Kidney (tissue), 14 donors: ENCODE results near the gene MYO7A. TPM values are rescaled to one million over a fixed set of nuclear protein-coding genes. Genes with fewer than 3 reads are reported as not detected.

ENCODE experiments used
- DNase-seq, 5 donors: peaks; one replicate each; pipeline ENCODE4 v3.0.0-alpha.2; 2013 to 2020
- FAIRE-seq: peaks from 2 replicates; lab custom pipeline; 2012; peaks lifted over from hg19 to GRCh38; lab: Jason Lieb, UNC
- H3K27ac ChIP-seq, 2 donors: one replicate each; pipeline ENCODE4 v1.7.0; 2013; ENCODE audit warnings: low read depth in 2 of 2, low read length in 2 of 2, inconsistent platforms in 1 of 2
- H3K27me3 ChIP-seq: one replicate; pipeline ENCODE4 v1.7.1; 2013; ENCODE audit warnings: low read length, inconsistent platforms; ENCODE audit not compliant: control insufficient read depth, insufficient read depth
- H3K36me3 ChIP-seq, 3 donors: one replicate each; pipeline versions ENCODE4 v1.7.0 to v1.7.1; 2013; ENCODE audit warnings: low read length in 3 of 3, control low read depth in 1 of 3, inconsistent platforms in 1 of 3; ENCODE audit not compliant: insufficient read depth in 3 of 3, control insufficient read depth in 2 of 3
- H3K4me1 ChIP-seq, 3 donors: one replicate each; pipeline versions ENCODE4 v1.7.0 to v1.7.1; 2013; ENCODE audit warnings: low read length in 3 of 3, inconsistent platforms in 1 of 3, low read depth in 1 of 3; ENCODE audit not compliant: control insufficient read depth in 2 of 3, insufficient read depth in 2 of 3
- H3K4me3 ChIP-seq, 3 donors: one replicate each; pipeline versions ENCODE4 v1.7.0 to v1.8.1; 2013; ENCODE audit warnings: low read length in 3 of 3, control low read depth in 1 of 3, inconsistent platforms in 1 of 3
- H3K9ac ChIP-seq, 3 donors: one replicate each; pipeline versions ENCODE4 v1.7.0 to v1.7.1; 2013; ENCODE audit warnings: low read length in 3 of 3, control low read depth in 1 of 3, inconsistent platforms in 1 of 3
- H3K9me3 ChIP-seq, 3 donors: one replicate each; pipeline versions ENCODE4 v1.7.0 to v1.7.1; 2013; ENCODE audit warnings: low read length in 3 of 3, control low read depth in 1 of 3, inconsistent platforms in 1 of 3; ENCODE audit not compliant: control insufficient read depth in 2 of 3, insufficient read depth in 1 of 3
- intact Hi-C: fragments of 100-400 bp; cut with DNase I; formaldehyde crosslinking; loops from one replicate; pipeline ENCODE4 v1.11.1; 2022
- polyA plus RNA-seq: library from polyadenylated mRNA; stranded (reverse); fragments of 350-450 nt; fragmentation: Illumina TruSeq; extraction: RNeasy Lipid Tissue Mini Kit (QIAGEN cat#74804); gene quantifications from one replicate; pipeline ENCODE4 v1.2.3, GENCODE V29; 2014; ENCODE audit warnings: low read depth, low replicate concordance; ENCODE audit not compliant: insufficient read depth
- total RNA-seq: library from RNA; stranded (reverse); fragmentation: NEBNext Ultra II Directional; extraction: Animal tissue kit (Norgen Biotek cat#: 25700); gene quantifications from one replicate; pipeline ENCODE4 v1.2.1, GENCODE V29; 2021
- TF ChIP-seq, protein P1 (sequence below): IDR thresholded peaks from 3 replicates; pipeline ENCODE4 v1.5.1; 2012; ENCODE audit warnings: mild to moderate bottlenecking, moderate library complexity, borderline replicate concordance; ENCODE audit not compliant: insufficient read depth; ENCODE audit errors: extremely low read depth
- donor health status: control.
- donor health status: control.
- donor health status: control.
- donor health status: control.
- donor health status: control.
- donor health status: DM: yes; HTN: yes; CAD: no.
- donor health status: Normal renal cell carcinoma (clear cell type).

The MYO7A gene
- total and polyA plus RNA-seq, 2 donors from 2014 or later: 6.1 to 10.7 TPM

- H3K27ac ChIP-seq: no peak overlapping the region
- H3K27me3 ChIP-seq: no peaks in the 10 kb centered on the region
- H3K4me3 ChIP-seq: no peak overlapping the region
- H3K4me1 ChIP-seq: peaks cover 0 to 3% (median 0%) of the 10 kb centered on the region in 3 donors
- H3K9me3 ChIP-seq: no peaks in the 10 kb centered on the region
- H3K9ac ChIP-seq: no peak overlapping the region
- TF ChIP-seq, protein P1, sequence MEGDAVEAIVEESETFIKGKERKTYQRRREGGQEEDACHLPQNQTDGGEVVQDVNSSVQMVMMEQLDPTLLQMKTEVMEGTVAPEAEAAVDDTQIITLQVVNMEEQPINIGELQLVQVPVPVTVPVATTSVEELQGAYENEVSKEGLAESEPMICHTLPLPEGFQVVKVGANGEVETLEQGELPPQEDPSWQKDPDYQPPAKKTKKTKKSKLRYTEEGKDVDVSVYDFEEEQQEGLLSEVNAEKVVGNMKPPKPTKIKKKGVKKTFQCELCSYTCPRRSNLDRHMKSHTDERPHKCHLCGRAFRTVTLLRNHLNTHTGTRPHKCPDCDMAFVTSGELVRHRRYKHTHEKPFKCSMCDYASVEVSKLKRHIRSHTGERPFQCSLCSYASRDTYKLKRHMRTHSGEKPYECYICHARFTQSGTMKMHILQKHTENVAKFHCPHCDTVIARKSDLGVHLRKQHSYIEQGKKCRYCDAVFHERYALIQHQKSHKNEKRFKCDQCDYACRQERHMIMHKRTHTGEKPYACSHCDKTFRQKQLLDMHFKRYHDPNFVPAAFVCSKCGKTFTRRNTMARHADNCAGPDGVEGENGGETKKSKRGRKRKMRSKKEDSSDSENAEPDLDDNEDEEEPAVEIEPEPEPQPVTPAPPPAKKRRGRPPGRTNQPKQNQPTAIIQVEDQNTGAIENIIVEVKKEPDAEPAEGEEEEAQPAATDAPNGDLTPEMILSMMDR: no peak
- DNase-seq (peak; percentile 52 to 80 (median 68)), FAIRE-seq (no peak)
- H3K36me3 ChIP-seq: peaks cover 0 to 3% (median 0%) of the 10 kb centered on the region in 3 donors
- intact Hi-C loops: no loop called here
These were observed 44.0 kb downstream of the MYO7A start for GRCh38 chr11:77171885-77172665.

- DNase-seq: peak in 2 of 5 donors; percentile 42 to 58
- no peak for FAIRE-seq
These were observed 44.6 kb downstream of the MYO7A start for GRCh38 chr11:77172666-77172982.

DNA sequence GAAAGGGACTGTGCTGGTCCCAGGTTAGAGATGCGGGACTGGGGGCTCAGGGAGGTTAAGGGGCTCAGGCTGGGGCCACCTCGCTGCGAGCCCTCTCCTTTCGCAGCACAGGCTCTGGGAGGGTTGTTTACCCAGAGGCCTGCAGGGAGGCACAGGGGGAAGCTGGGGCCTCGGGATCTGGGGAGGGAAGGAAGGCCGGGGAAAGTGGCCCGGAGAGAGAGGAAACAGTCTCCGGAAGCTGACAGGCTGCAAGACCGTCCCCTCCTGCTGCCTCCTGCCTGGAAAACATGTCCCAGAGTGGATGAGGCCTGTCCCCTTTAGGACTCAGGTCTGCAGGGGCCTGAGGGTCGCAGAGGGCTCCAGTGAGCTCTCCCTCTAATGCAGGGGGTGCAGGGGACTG lies 45.4 kb downstream of the MYO7A start:
- DNase-seq (peak in 2 of 5 donors; percentile 42 to 56), FAIRE-seq (no peak)
- H3K9ac ChIP-seq: no peak overlapping the region
- TF ChIP-seq, protein P1: no peak
- H3K27ac ChIP-seq: no peak overlapping the region
- H3K4me1 ChIP-seq: peaks cover 0 to 3% (median 0%) of the 10 kb centered on the region in 3 donors
- H3K9me3 ChIP-seq: no peaks in the 10 kb centered on the region
- H3K4me3 ChIP-seq: no peak overlapping the region
- intact Hi-C loops: no loop called here
- H3K27me3 ChIP-seq: no peaks in the 10 kb centered on the region
- peaks cover 0 to 3% (median 0%) of the 10 kb centered on the region in 3 donors for H3K36me3 ChIP-seq

More at GRCh38 chr11:77172666-77172982, 44.6 kb downstream of the MYO7A start:
- Histone ChIP-seq H3K4me3 (no peak overlapping the region), H3K36me3 (peaks cover 0 to 3% (median 0%) of the 10 kb centered on the region in 3 donors), H3K27ac (no peak overlapping the region), H3K9ac (no peak overlapping the region), H3K4me1 (peaks cover 0 to 3% (median 0%) of the 10 kb centered on the region in 3 donors), H3K27me3 (no peaks in the 10 kb centered on the region), H3K9me3 (no peaks in the 10 kb centered on the region)
- TF ChIP-seq, protein P1: no peak
- intact Hi-C loops: no loop called here
